Measurements from ENCODE around the gene WDR7. TPM values are rescaled to one million over a fixed set of nuclear protein-coding genes. Genes with fewer than 3 reads are reported as not detected.

Gene WDR7
- total RNA-seq, 1 experiment from 2014 or later = 11.5 TPM

- TF ChIP-seq, protein P1, sequence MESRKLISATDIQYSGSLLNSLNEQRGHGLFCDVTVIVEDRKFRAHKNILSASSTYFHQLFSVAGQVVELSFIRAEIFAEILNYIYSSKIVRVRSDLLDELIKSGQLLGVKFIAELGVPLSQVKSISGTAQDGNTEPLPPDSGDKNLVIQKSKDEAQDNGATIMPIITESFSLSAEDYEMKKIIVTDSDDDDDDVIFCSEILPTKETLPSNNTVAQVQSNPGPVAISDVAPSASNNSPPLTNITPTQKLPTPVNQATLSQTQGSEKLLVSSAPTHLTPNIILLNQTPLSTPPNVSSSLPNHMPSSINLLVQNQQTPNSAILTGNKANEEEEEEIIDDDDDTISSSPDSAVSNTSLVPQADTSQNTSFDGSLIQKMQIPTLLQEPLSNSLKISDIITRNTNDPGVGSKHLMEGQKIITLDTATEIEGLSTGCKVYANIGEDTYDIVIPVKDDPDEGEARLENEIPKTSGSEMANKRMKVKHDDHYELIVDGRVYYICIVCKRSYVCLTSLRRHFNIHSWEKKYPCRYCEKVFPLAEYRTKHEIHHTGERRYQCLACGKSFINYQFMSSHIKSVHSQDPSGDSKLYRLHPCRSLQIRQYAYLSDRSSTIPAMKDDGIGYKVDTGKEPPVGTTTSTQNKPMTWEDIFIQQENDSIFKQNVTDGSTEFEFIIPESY (IDR thresholded peaks at IDR 0.05; ENCODE audit: extremely low read depth, insufficient replicate concordance, low read length) = no peak
- TF ChIP-seq CBX3 (IDR thresholded peaks at IDR 0.05; ENCODE audit: low read depth) (no peak), YY1 (IDR thresholded peaks at IDR 0.05; ENCODE audit: extremely low read depth, insufficient replicate concordance, low read depth, low read length) (no peak), ZNF274 (IDR thresholded peaks at IDR 0.05; ENCODE audit: low read depth, low read length) (no peak), ATF3 (IDR thresholded peaks at IDR 0.05) (no peak)
Measured at GRCh38 chr18:56902653-56903052, 251.5 kb downstream of the WDR7 start (continued).

DNA sequence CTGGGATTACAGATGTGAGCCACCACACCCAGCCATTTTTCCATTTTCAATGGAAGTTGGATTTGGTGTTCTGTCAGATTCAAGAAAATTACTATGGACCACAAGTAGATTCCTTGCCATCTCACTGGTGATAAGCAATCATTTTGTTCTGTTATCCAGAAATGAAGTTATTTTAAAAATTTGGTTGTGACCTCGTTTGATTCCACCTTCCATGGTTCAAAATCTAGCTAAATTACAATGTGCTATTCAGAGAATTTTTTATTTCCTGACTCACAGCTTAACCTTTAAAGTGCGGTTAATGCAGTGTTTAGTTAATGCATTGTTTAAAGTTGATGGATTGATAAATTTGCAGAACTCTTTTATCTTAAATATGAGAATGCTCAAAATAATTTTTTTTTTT is 252.5 kb downstream of the WDR7 start:
- RAD21 ChIA-PET (ENCODE audit: low non-redundant PET in 1 of 2, low total read pairs in 2 of 2, uncharacterized antibody in 2 of 2, unreplicated experiment in 2 of 2) = no interaction called here
- TF ChIP-seq POLR2A (IDR thresholded peaks at IDR 0.05; ENCODE audit: borderline replicate concordance, extremely low read depth, insufficient read depth, insufficient read length) = no peak
- Histone ChIP-seq H3K27me3 (ENCODE audit: insufficient read depth, low read length) (no peaks in the 10 kb centered on the region), H3K27ac (ENCODE audit: low read depth, low read length) (no peak overlapping the region), H3K36me3 (ENCODE audit: control insufficient read depth in 1 of 2, insufficient read depth in 2 of 2, low read length in 2 of 2) (no peaks in the 10 kb centered on the region), H3K4me2 (ENCODE audit: low read length) (no peak overlapping the region), H3K4me3 (replicated peaks in 1 of 2; ENCODE audit: low read depth in 1 of 2, low read length in 2 of 2) (no peak overlapping the region), H3K9me3 (ENCODE audit: control insufficient read depth in 1 of 2, insufficient read depth in 1 of 2, low read depth in 1 of 2, low read length in 2 of 2) (no peaks in the 10 kb centered on the region), H4K20me1 (ENCODE audit: insufficient read depth) (no peaks in the 10 kb centered on the region), H3K9me2 (ENCODE audit: insufficient read depth) (no peaks in the 10 kb centered on the region), H3K9ac (ENCODE audit: low read length) (no peak overlapping the region), H2AFZ (ENCODE audit: low read depth, low read length, poor library complexity, severe bottlenecking) (no peak overlapping the region), H3K79me2 (ENCODE audit: insufficient read depth, low read length) (no peaks in the 10 kb centered on the region), H3K4me1 (ENCODE audit: control insufficient read depth in 1 of 2, insufficient read depth in 2 of 2, low read length in 2 of 2) (peaks cover 0 to 3% of the 10 kb centered on the region in 2 experiments; a peak in 1 of 4 replicates)
- ATAC-seq (no peak), DNase-seq (ENCODE audit: low read depth, low spot score) (no peak)
- CTCF ChIA-PET = no interaction called here
- no TSS peak for BruUV-seq (replicated peaks)
- POLR2A ChIA-PET = no interaction called here
- intact Hi-C loops (cut with micrococcal nuclease) = loop anchor here (5.0 kb wide), 1 partner anchor 49 kb away; no protein-coding TSS in a partner anchor
